DND-41 (cell line): ENCODE results near the gene MYL2.

ENCODE experiments used
- ATAC-seq: fragments of 200-7000 bp; cut with Tn5 transposase; 3 replicates; pipeline ENCODE4 v1.9.1; 2021; ENCODE audit warnings: low read depth; ENCODE audit not compliant: insufficient read depth
- DNase-seq: peaks from one replicate; pipeline ENCODE4 v3.0.0-alpha.2; 2020
- H2AFZ ChIP-seq: 2 replicates; pipeline ENCODE4 v1.6.0; 2012; ENCODE audit warnings: low read depth, low read length
- H3K27ac ChIP-seq: 2 replicates; pipeline ENCODE4 v1.5.1; 2012; ENCODE audit warnings: low read length, inconsistent platforms
- H3K27me3 ChIP-seq: fragments of 200-600 bp; sonication (generic); 2 replicates; pipeline ENCODE4 v1.6.0; 2012; ENCODE audit warnings: low read length, mild to moderate bottlenecking, inconsistent platforms; ENCODE audit not compliant: insufficient read depth, poor library complexity
- H3K36me3 ChIP-seq: 2 replicates; pipeline ENCODE4 v1.5.1; 2012; ENCODE audit warnings: low read length, inconsistent platforms; ENCODE audit not compliant: insufficient read depth
- H3K4me1 ChIP-seq: 2 replicates; pipeline ENCODE4 v1.5.1; 2012; ENCODE audit warnings: mild to moderate bottlenecking, low read length; ENCODE audit not compliant: insufficient read depth
- H3K4me2 ChIP-seq: 2 replicates; pipeline ENCODE4 v1.6.0; 2012; ENCODE audit warnings: mild to moderate bottlenecking, moderate library complexity, low read length, inconsistent platforms; ENCODE audit not compliant: insufficient read depth
- H3K4me3 ChIP-seq, 2 experiments: fragments of 200-600 bp in 1 of 2; shearing (Covaris generic) in 1 of 2; 2 replicates each; pipeline ENCODE4 v1.5.1; 2012 to 2016; ENCODE audit warnings: inconsistent platforms in 2 of 2, low read length in 2 of 2, mild to moderate bottlenecking in 2 of 2, low read depth in 1 of 2, moderate library complexity in 1 of 2
- H3K79me2 ChIP-seq: 2 replicates; pipeline ENCODE4 v1.6.0; 2012; ENCODE audit warnings: low read length, inconsistent platforms; ENCODE audit not compliant: insufficient read depth
- H3K9ac ChIP-seq: 2 replicates; pipeline ENCODE4 v1.6.0; 2012; ENCODE audit warnings: low read depth, mild to moderate bottlenecking, inconsistent platforms, low read length, moderate library complexity
- H3K9me3 ChIP-seq: 2 replicates; pipeline ENCODE4 v1.5.1; 2012; ENCODE audit warnings: low read length, moderate library complexity, mild to moderate bottlenecking, inconsistent platforms; ENCODE audit not compliant: insufficient read depth, severe bottlenecking
- H4K20me1 ChIP-seq: 2 replicates; pipeline ENCODE4 v1.6.0; 2012; ENCODE audit warnings: low read length; ENCODE audit not compliant: insufficient read depth
- CTCF ChIP-seq: IDR thresholded peaks from 2 replicates; pipeline ENCODE4 v1.5.1; 2012; ENCODE audit warnings: borderline replicate concordance, low read length, moderate library complexity, mild to moderate bottlenecking; ENCODE audit not compliant: poor library complexity, severe bottlenecking; ENCODE audit errors: extremely low read depth
- EZH2 ChIP-seq: IDR thresholded peaks from 3 replicates; pipeline ENCODE4 v1.6.1; 2012; ENCODE audit warnings: borderline replicate concordance, low read depth, mild to moderate bottlenecking, moderate library complexity, low read length, inconsistent platforms; ENCODE audit not compliant: severe bottlenecking

The MYL2 gene

GRCh38 chr12:110948041-110948440 lies 27.7 kb upstream of the MYL2 start:
- Histone ChIP-seq H3K9ac (no peak overlapping the region), H4K20me1 (no peaks in the 10 kb centered on the region), H3K36me3 (no peaks in the 10 kb centered on the region), H3K4me1 (no peaks in the 10 kb centered on the region), H3K27ac (no peak overlapping the region), H3K27me3 (peaks cover 3% of the 10 kb centered on the region), H3K4me3 (no peak overlapping the region), H3K9me3 (peaks cover 9% of the 10 kb centered on the region), H3K79me2 (no peaks in the 10 kb centered on the region), H2AFZ (no peak overlapping the region), H3K4me2 (no peak overlapping the region)
- TF ChIP-seq EZH2: no peak
- TF ChIP-seq CTCF: no peak
- DNase-seq: no peak
- no peak for ATAC-seq

GRCh38 chr12:110943373-110943772 lies 23.0 kb upstream of the MYL2 start:
- Histone ChIP-seq H3K36me3 (no peaks in the 10 kb centered on the region), H3K4me3 (no peak overlapping the region), H3K4me1 (no peaks in the 10 kb centered on the region), H3K79me2 (no peaks in the 10 kb centered on the region), H2AFZ (no peak overlapping the region), H3K9ac (no peak overlapping the region), H3K27me3 (peaks cover 3% of the 10 kb centered on the region), H3K27ac (no peak overlapping the region), H4K20me1 (no peaks in the 10 kb centered on the region), H3K4me2 (no peak overlapping the region), H3K9me3 (peaks cover 9% of the 10 kb centered on the region)
- no peak for TF ChIP-seq CTCF
- TF ChIP-seq EZH2: no peak
- ATAC-seq (no peak), DNase-seq (no peak)

- no peak overlapping the region for H3K4me3 ChIP-seq
- no peaks in the 10 kb centered on the region for H3K36me3 ChIP-seq
- DNase-seq (no peak), ATAC-seq (no peak)
- H4K20me1 ChIP-seq: no peaks in the 10 kb centered on the region
- no peaks in the 10 kb centered on the region for H3K79me2 ChIP-seq
- no peaks in the 10 kb centered on the region for H3K4me1 ChIP-seq
- peaks cover 3% of the 10 kb centered on the region for H3K27me3 ChIP-seq
- H3K27ac ChIP-seq: no peak overlapping the region
- no peak overlapping the region for H3K9ac ChIP-seq
- no peak overlapping the region for H2AFZ ChIP-seq
- H3K4me2 ChIP-seq: no peak overlapping the region
- TF ChIP-seq CTCF (no peak), EZH2 (no peak)
- H3K9me3 ChIP-seq: peaks cover 6% of the 10 kb centered on the region
Measured at GRCh38 chr12:110941391-110941790, 21.0 kb upstream of the MYL2 start.

- Histone ChIP-seq H3K79me2 (no peaks in the 10 kb centered on the region), H3K27ac (no peak overlapping the region), H3K4me2 (no peak overlapping the region), H3K4me1 (no peaks in the 10 kb centered on the region), H3K9ac (no peak overlapping the region), H3K4me3 (no peak overlapping the region), H3K27me3 (peaks cover 3% of the 10 kb centered on the region), H3K36me3 (no peaks in the 10 kb centered on the region), H2AFZ (no peak overlapping the region), H3K9me3 (peaks cover 3% of the 10 kb centered on the region), H4K20me1 (no peaks in the 10 kb centered on the region)
- ATAC-seq: no peak
- no peak for DNase-seq
- no peak for TF ChIP-seq EZH2
- TF ChIP-seq CTCF: no peak
Measured at GRCh38 chr12:110940933-110941332, 20.6 kb upstream of the MYL2 start.
